K562 (cell line): ENCODE data around the gene WDR18. TPM values are rescaled to one million over a fixed set of nuclear protein-coding genes. Genes with fewer than 3 reads are reported as not detected.

ENCODE experiments used
- ARHGAP35 ChIP-seq: fragments of 450-650 bp; IDR thresholded peaks from 2 replicates; pipeline ENCODE4 v1.6.1; 2018; ENCODE audit not compliant: partially characterized antibody
- CHD2 ChIP-seq: IDR thresholded peaks from 2 replicates; pipeline ENCODE4 v1.6.1; 2011; ENCODE audit warnings: low read depth, low read length
- DIDO1 ChIP-seq: fragments of 450-650 bp; IDR thresholded peaks from 2 replicates; pipeline ENCODE4 v1.6.1; 2016; ENCODE audit warnings: low read depth, missing biosample characterization, missing genetic modification characterization
- EP400 ChIP-seq: fragments of 450-650 bp; IDR thresholded peaks from 2 replicates; pipeline ENCODE4 v1.6.1; 2017; ENCODE audit warnings: antibody characterized with exemption, mild to moderate bottlenecking, moderate library complexity
- FOXP1 ChIP-seq: sonication (generic); formaldehyde crosslinking; IDR thresholded peaks from 2 replicates; pipeline ENCODE4 v1.8.0; 2022; ENCODE audit warnings: mild to moderate bottlenecking, missing genetic modification reagents
- GABPB2 ChIP-seq: fragments of 250-450 bp; sonication (Bioruptor Pico); conservative IDR thresholded peaks from 2 replicates; pipeline ENCODE4 v1.5.1; 2021; ENCODE audit warnings: mild to moderate bottlenecking
- GTF2E2 ChIP-seq: fragments of 200-800 bp; sonication (Bioruptor generic); IDR thresholded peaks from 2 replicates; pipeline ENCODE4 v1.6.1; 2016; ENCODE audit warnings: missing genetic modification characterization, missing compliant biosample characterization
- HCFC1 ChIP-seq: IDR thresholded peaks from 2 replicates; pipeline ENCODE4 v1.6.1; 2012; ENCODE audit warnings: low read depth, low read length, improper control_type of control experiment
- HEY1 ChIP-seq: fragments of 250-450 bp; sonication (Bioruptor Pico); IDR thresholded peaks from 2 replicates; pipeline ENCODE4 v1.5.0; 2020; ENCODE audit warnings: mild to moderate bottlenecking, moderate library complexity, borderline replicate concordance
- JUN ChIP-seq, 2 experiments: sonication (generic) in 1 of 2; formaldehyde crosslinking in 1 of 2; IDR thresholded peaks; 2 replicates each; pipeline versions ENCODE4 v1.6.1 to v1.8.0; 2012 to 2022; ENCODE audit warnings: borderline replicate concordance in 2 of 2, mild to moderate bottlenecking in 2 of 2, improper control_type of control experiment in 1 of 2, low read depth in 1 of 2, low read length in 1 of 2, missing genetic modification reagents in 1 of 2
- KAT2B ChIP-seq: IDR thresholded peaks from one replicate; pipeline ENCODE4 v1.6.1; 2012; ENCODE audit warnings: low read depth, mild to moderate bottlenecking, control low read depth, inconsistent platforms, low read length, moderate library complexity
- KLF13 ChIP-seq: fragments of 450-650 bp; IDR thresholded peaks from 2 replicates; pipeline ENCODE4 v1.6.1; 2016; ENCODE audit warnings: missing genetic modification characterization, low read depth, mild to moderate bottlenecking, missing compliant biosample characterization, moderate library complexity, borderline replicate concordance
- NBN ChIP-seq: fragments of 450-650 bp; IDR thresholded peaks from 2 replicates; pipeline ENCODE4 v1.6.1; 2016; ENCODE audit warnings: low read depth, mild to moderate bottlenecking
- NR2F6 ChIP-seq: fragments of 450-650 bp; formaldehyde crosslinking; IDR thresholded peaks from 2 replicates; pipeline ENCODE4 v1.4.0; 2020; ENCODE audit warnings: mild to moderate bottlenecking
- RFX1 ChIP-seq: fragments of 450-650 bp; IDR thresholded peaks from 2 replicates; pipeline ENCODE4 v1.6.1; 2016; ENCODE audit warnings: mild to moderate bottlenecking, moderate library complexity
- RFX7 ChIP-seq: fragments of 250-450 bp; sonication (Bioruptor Pico); IDR thresholded peaks from 2 replicates; pipeline ENCODE4 v1.5.1; 2021; ENCODE audit warnings: mild to moderate bottlenecking
- TAF15 ChIP-seq: fragments of 200-400 bp; formaldehyde crosslinking; IDR thresholded peaks from 2 replicates; pipeline ENCODE4 v1.6.1; 2017; ENCODE audit warnings: mild to moderate bottlenecking, low read depth, low read length, moderate library complexity
- ZBTB17 ChIP-seq: fragments of 450-650 bp; formaldehyde crosslinking; IDR thresholded peaks from 2 replicates; pipeline ENCODE4 v1.4.0; 2020; ENCODE audit warnings: mild to moderate bottlenecking
- ZC3H11A ChIP-seq: IDR thresholded peaks from 2 replicates; pipeline ENCODE4 v1.6.1; 2012; ENCODE audit warnings: low read depth, low read length, improper control_type of control experiment
- ZC3H8 ChIP-seq: fragments of 450-650 bp; IDR thresholded peaks from 2 replicates; pipeline ENCODE4 v1.6.1; 2017
- ZNF24 ChIP-seq: fragments of 450-650 bp; IDR thresholded peaks from 2 replicates; pipeline ENCODE4 v1.6.1; 2016
- ZNF408 ChIP-seq: fragments of 250-450 bp; sonication (Bioruptor Pico); IDR thresholded peaks from 2 replicates; pipeline ENCODE4 v1.4.0; 2020; ENCODE audit warnings: low read depth, mild to moderate bottlenecking, moderate library complexity
- ZNF699 ChIP-seq: fragments of 250-450 bp; sonication (Bioruptor Pico); IDR thresholded peaks from 2 replicates; pipeline ENCODE4 v1.8.0; 2021; ENCODE audit warnings: mild to moderate bottlenecking, moderate library complexity; ENCODE audit not compliant: insufficient replicate concordance
- polyA plus RNA-seq, 8 experiments: library from polyadenylated mRNA; depleted of rRNA in 4 of 8; stranded (reverse) in 5 of 8; unstranded in 3 of 8; fragments of >200 nt; fragmentation: Nextera tagmentation in 2 of 8; fragmentation: Illumina TruSeq in 1 of 8; extraction: Ambion mirVana in 2 of 8; extraction: Trizol in 1 of 8; gene quantifications; 2 replicates each; pipeline versions ENCODE4 v1.2.1 to v1.2.3, GENCODE V29; 2011 to 2014; ENCODE audit warnings: inconsistent platforms in 1 of 8, missing spikeins in 1 of 8
- total RNA-seq, 7 experiments: library from RNA; depleted of rRNA in 6 of 7; stranded (reverse); fragments of >200 nt in 6 of 7; fragmentation: Illumina TruSeq in 2 of 7; extraction: Trizol in 2 of 7; gene quantifications; 2 replicates each; pipeline versions ENCODE4 v1.2.1 to v1.2.3, GENCODE V29; 2011 to 2021; ENCODE audit warnings: low replicate concordance in 1 of 7
- TF ChIP-seq, protein P1 (sequence below): fragments of 250-450 bp; sonication (Bioruptor Pico); IDR thresholded peaks from 2 replicates; pipeline ENCODE4 v1.9.0; 2021; ENCODE audit warnings: mild to moderate bottlenecking, inconsistent platforms
- TF ChIP-seq, protein P2 (sequence below): fragments of 200-800 bp; sonication (Bioruptor generic); IDR thresholded peaks from 2 replicates; pipeline ENCODE4 v1.6.1; 2017; ENCODE audit warnings: missing genetic modification characterization, missing compliant biosample characterization
- TF ChIP-seq, protein P3 (sequence below): fragments of 250-450 bp; sonication (Bioruptor Pico); IDR thresholded peaks from 2 replicates; pipeline ENCODE4 v1.8.0; 2021; ENCODE audit warnings: borderline replicate concordance, mild to moderate bottlenecking, moderate library complexity; ENCODE audit not compliant: poor library complexity, severe bottlenecking

WDR18 gene
- total and polyA plus RNA-seq, 9 of the 15 experiments (the other 6 are each of a cell fraction or from before 2014, with no cell fraction given), result 0.65 to 181 (median 30.1) TPM

DNA sequence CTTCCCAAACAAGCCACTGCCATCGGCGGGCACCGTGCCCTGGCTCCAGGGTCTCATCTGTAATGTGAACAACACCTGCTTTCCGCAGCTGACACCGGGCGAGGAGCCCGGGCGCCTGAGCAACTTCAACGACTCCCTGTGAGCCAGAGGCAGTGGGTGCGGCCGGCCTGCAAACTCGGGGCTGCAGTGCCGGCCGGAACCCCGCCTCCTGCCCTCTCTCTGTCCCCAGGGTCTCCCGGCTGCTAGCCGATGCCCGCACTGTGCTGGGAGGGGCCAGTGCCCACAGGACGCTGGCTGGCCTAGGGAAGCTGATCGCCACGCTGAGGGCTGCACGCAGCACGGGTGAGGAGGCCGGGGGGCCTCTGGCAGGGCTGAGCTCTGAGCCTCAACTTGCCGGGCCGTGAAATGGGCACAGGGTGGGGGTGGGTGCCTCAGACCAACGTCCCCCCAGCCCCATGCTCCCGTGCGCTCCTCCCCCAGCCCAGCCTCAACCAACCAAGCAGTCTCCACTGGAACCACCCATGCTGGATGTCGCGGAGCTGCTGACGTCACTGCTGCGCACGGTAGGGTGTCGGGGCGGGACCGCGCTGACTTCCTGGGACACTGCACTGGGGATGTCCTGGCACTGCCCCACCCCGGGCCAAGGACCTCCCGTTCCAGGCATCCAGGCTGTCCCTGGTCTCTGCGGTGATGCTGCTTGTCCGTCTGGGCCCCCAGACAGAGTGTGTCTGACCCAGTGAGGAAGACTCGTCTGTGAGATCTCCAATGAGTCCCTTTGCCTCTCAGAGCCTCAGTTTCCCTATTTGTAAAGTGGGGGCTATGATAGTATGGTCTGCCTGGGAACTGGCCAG lies 57.9 kb downstream of the WDR18 start (continued):
- TF ChIP-seq DIDO1 (tag), result no peak
- no peak for TF ChIP-seq ZNF24
- TF ChIP-seq NBN, result peak; percentile 76; the same call in 1 of the 2 replicates
- TF ChIP-seq EP400, result peak; percentile 81
- TF ChIP-seq, protein P1, sequence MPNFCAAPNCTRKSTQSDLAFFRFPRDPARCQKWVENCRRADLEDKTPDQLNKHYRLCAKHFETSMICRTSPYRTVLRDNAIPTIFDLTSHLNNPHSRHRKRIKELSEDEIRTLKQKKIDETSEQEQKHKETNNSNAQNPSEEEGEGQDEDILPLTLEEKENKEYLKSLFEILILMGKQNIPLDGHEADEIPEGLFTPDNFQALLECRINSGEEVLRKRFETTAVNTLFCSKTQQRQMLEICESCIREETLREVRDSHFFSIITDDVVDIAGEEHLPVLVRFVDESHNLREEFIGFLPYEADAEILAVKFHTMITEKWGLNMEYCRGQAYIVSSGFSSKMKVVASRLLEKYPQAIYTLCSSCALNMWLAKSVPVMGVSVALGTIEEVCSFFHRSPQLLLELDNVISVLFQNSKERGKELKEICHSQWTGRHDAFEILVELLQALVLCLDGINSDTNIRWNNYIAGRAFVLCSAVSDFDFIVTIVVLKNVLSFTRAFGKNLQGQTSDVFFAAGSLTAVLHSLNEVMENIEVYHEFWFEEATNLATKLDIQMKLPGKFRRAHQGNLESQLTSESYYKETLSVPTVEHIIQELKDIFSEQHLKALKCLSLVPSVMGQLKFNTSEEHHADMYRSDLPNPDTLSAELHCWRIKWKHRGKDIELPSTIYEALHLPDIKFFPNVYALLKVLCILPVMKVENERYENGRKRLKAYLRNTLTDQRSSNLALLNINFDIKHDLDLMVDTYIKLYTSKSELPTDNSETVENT (CRISPR knock-in tag), result no peak
- TF ChIP-seq ARHGAP35, result no peak
- no peak for TF ChIP-seq KLF13
- TF ChIP-seq ZBTB17 (CRISPR knock-in tag), result no peak
- TF ChIP-seq HEY1 (CRISPR knock-in tag), result no peak
- no peak for TF ChIP-seq GTF2E2
- TF ChIP-seq ZC3H8, result no peak
- TF ChIP-seq ZNF408 (CRISPR knock-in tag), result no peak
- no peak for TF ChIP-seq GABPB2 (CRISPR knock-in tag)
- no peak for TF ChIP-seq NR2F6
- peak; percentile 43 for TF ChIP-seq CHD2
- no peak for TF ChIP-seq ZNF699 (CRISPR knock-in tag)
- no peak for TF ChIP-seq RFX7 (CRISPR knock-in tag)
- peak; percentile 75 for TF ChIP-seq HCFC1
- no peak for TF ChIP-seq FOXP1 (CRISPR knock-in tag)
- peak; percentile 46; the same call in 1 of the 2 replicates for TF ChIP-seq JUN (IDR thresholded peaks at IDR 0.05; ENCODE audit: borderline replicate concordance, low read depth, low read length)
- no peak for TF ChIP-seq JUN (CRISPR knock-in tag; IDR thresholded peaks at IDR 0.05; ENCODE audit: borderline replicate concordance)
- TF ChIP-seq, protein P2, sequence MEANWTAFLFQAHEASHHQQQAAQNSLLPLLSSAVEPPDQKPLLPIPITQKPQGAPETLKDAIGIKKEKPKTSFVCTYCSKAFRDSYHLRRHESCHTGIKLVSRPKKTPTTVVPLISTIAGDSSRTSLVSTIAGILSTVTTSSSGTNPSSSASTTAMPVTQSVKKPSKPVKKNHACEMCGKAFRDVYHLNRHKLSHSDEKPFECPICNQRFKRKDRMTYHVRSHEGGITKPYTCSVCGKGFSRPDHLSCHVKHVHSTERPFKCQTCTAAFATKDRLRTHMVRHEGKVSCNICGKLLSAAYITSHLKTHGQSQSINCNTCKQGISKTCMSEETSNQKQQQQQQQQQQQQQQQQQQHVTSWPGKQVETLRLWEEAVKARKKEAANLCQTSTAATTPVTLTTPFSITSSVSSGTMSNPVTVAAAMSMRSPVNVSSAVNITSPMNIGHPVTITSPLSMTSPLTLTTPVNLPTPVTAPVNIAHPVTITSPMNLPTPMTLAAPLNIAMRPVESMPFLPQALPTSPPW (CRISPR knock-in tag), result peak; percentile 60
- TF ChIP-seq KAT2B, result no peak
- TF ChIP-seq TAF15, result no peak
- no peak for TF ChIP-seq RFX1
- 0 out of 2 replicates have a peak, but pooled peaks have one; percentile 17 for TF ChIP-seq ZC3H11A
- TF ChIP-seq, protein P3, sequence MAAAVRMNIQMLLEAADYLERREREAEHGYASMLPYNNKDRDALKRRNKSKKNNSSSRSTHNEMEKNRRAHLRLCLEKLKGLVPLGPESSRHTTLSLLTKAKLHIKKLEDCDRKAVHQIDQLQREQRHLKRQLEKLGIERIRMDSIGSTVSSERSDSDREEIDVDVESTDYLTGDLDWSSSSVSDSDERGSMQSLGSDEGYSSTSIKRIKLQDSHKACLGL (CRISPR knock-in tag), result peak; percentile 5
